Right ventricle myocardium superior (tissue), 1 donor: ENCODE measurements around the gene NSL1. TPM values are rescaled to one million over a fixed set of nuclear protein-coding genes. Genes with fewer than 3 reads are reported as not detected.

Experiments
- ATAC-seq: fragments of 200-7000 bp; cut with Tn5 transposase; one replicate; pipeline ENCODE4 v1.9.1; 2020; ENCODE audit warnings: mild to moderate bottlenecking; ENCODE audit not compliant: poor library complexity
- DNase-seq: peaks from one replicate; pipeline ENCODE4 v3.0.0-alpha.2; 2020
- intact Hi-C: fragments of 100-400 bp; cut with DNase I; formaldehyde crosslinking; loops from one replicate; pipeline ENCODE4 v1.11.2; 2022
- total RNA-seq: library from RNA; stranded (reverse); fragmentation: NEBNext Ultra II Directional; extraction: Animal tissue kit (Norgen Biotek cat#: 25700); gene quantifications from one replicate; pipeline ENCODE4 v1.2.1, GENCODE V29; 2021
- donor health status: DM: no; HTN: yes; CAD: no; lungs with severe emphysema.

NSL1 gene
- total RNA-seq, 1 donor from 2014 or later, result 24.6 TPM

GRCh38 chr1:212678456-212679410 is 112.8 kb downstream of the NSL1 start:
- ATAC-seq, result no peak
- intact Hi-C loops, result loop anchor here (10.0 kb wide), 1 partner anchor 106 kb away; no protein-coding TSS in a partner anchor
- no peak for DNase-seq

DNA sequence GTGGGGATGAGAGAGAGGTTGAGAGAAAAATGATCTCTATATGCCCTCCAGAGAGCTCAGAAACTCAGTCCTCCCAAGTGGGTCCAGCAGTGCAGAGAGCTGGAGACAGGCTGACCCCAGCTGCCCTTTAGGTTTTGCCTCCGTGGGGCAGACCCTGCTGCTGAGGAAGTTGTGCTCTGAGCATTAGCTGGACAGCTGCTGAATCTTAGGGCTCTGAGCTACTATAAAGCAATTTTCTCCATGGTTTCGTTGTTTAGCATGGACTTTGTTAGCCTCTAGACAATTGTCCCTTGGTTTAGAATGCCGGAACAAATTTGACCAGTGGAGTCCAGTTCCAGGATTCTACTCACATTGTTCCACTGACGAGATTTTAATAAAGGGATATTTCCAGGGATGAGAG is 114.0 kb downstream of the NSL1 start:
- no peak for ATAC-seq
- intact Hi-C loops, result loop anchor here (10.0 kb wide), 1 partner anchor 107 kb away; no protein-coding TSS in a partner anchor
- no peak for DNase-seq

DNA sequence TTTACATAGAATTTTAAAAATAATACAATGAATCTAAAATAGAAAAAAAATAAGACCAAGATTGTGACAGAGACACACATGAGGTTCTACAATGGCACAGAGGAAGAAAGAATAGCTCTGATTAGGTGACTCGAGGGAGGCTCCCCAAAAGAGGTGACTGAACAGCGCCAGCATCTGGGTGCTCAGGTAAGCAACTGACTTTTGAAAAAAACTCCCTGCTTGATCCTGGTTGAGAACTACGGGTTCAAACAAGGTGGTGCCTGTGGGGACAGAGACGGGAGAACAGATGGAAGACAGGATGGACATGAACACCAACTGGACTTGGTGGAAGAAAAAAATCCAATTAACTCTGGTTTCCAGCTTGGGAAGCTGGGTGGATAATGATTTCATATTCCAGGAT is 114.4 kb downstream of the NSL1 start:
- no peak for ATAC-seq
- intact Hi-C loops, result loop anchor here (10.0 kb wide), 1 partner anchor 108 kb away; no protein-coding TSS in a partner anchor
- no peak for DNase-seq

Other genes starting within 250 kb of the NSL1 start
- 15.4 TPM for gene ATF3, start 183.0 kb downstream of the NSL1 start, total RNA-seq
- gene BATF3, start 91.9 kb downstream of the NSL1 start, total RNA-seq, result 1.3 TPM
- 22.0 TPM for gene TATDN3, start 117 bp upstream of the NSL1 start, total RNA-seq
- gene SPATA45, start 55.9 kb upstream of the NSL1 start, total RNA-seq, result not detected
- 0.78 TPM for gene FLVCR1, start 66.5 kb upstream of the NSL1 start, total RNA-seq
- gene VASH2, start 158.8 kb upstream of the NSL1 start, total RNA-seq, result 2.2 TPM
- gene ANGEL2, start 224.1 kb upstream of the NSL1 start, total RNA-seq, result 17.1 TPM